ENCODE measurements around the gene SEMA4F.
A peak's percentile ranks its signal among the peaks of the same experiment; 100 is the strongest.

Gene SEMA4F

GRCh38 chr2:74707837-74708236 is 53.8 kb downstream of the SEMA4F start:
- no peak for DNase-seq (ENCODE audit: low read depth in 2 of 2)

DNA sequence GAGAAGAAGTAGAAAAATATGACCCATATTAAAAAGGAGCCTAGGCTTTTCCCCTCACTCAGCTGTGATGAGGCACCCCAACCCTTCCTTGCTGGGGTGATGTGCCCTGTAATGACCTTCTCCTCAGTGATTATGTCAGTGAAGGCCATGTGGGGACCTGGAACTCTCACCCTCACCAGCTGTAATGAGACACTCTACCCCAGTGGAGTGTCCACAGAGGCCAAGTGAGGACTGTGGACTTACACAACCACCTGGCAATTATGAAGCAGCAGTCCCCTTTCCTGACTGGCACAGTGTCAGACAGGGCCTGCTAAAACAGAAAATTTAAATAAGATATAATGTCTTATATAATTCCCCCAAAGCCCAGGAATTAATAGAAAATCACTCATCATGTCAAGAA is 54.2 kb downstream of the SEMA4F start:
- no peak for DNase-seq (ENCODE audit: low read depth in 2 of 2)

DNA sequence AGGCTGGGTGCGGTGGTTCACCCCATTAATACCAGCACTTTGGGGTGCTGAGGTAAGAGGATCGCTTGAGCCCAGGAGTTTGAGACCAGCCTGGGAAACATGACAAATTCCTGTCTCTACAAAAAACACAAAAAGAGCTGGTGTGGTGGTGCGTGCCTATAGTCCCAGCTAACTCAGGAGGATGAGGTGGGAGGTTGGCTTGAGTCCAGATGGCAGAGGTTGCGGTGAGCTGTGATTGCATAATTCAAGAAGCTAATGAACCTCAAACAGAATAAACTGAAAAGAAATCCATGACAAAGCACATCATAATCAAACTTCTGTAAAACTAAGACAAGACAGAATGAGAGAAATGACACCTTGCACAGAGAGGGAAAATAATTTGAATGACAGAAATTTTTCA is 54.8 kb downstream of the SEMA4F start:
- DNase-seq (ENCODE audit: low read depth in 2 of 2): no peak

- no peak for DNase-seq (ENCODE audit: low read depth in 2 of 2)
Measured at GRCh38 chr2:74712223-74713053, 58.4 kb downstream of the SEMA4F start.

- no peak for DNase-seq (ENCODE audit: low read depth in 2 of 2)
Measured at GRCh38 chr2:74714691-74715080, 60.6 kb downstream of the SEMA4F start.

GRCh38 chr2:74715081-74715791 is 61.2 kb downstream of the SEMA4F start:
- peak; percentile 59 to 63 for DNase-seq (ENCODE audit: low read depth in 2 of 2)

DNA sequence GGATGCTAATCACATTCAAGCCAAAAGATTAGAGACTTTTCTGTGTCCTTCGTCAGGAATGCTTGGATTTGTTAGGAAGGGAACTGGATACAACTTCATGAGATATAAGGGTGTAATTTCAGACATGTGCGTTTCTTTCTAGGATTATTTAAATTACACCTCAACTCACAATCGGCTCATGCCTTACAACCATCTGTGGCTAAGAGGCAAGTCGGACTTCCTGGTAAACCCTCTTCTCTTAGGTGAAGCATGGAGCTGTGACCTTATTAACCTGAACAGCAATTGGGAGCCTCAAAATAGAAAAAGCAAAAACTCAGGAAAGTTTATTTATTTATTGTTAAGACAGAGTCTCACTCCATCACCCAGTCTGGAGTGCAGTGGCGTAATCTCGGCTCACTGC is 61.8 kb downstream of the SEMA4F start:
- no peak for DNase-seq (ENCODE audit: low read depth in 2 of 2)

DNA sequence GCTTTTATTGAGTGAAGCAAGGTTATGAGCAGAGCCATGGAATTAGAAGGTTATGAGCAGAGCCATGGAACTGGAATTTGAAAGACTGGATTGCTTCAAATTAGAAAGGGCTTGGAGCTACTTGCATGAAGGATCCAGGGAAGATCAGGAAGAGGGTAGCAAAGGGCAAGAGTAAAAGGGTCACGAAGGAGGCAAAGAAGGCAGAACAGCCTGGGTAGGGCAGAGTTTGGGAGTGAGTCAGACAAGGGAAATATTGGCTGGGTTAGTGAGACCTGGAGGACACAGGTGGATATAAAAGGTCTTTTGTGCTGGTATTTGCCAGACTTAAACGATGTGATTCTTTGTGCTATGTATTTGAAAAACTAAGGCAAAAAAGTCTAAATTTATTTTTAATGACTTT is 65.0 kb downstream of the SEMA4F start:
- no peak for DNase-seq (ENCODE audit: low read depth in 2 of 2)

DNA sequence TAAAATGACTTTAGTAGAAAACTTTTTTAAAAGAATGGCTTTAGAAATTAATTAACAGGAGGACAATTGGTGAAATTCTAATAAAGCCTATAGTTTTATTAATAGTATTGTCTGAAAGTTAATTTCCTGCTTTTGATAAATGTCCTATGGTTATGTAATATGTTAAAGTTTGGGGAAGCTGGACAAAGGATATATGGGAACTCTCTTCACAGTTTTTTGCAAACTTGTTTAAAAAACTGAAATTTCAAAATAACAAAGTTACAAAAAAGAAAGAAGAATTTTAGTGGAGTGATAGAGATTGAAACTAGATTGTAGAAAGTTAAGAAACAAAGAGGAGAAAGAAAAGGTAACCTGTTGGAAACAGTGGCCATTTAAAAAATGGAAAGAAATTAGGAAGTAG is 67.3 kb downstream of the SEMA4F start:
- no peak for DNase-seq (ENCODE audit: low read depth in 2 of 2)

DNA sequence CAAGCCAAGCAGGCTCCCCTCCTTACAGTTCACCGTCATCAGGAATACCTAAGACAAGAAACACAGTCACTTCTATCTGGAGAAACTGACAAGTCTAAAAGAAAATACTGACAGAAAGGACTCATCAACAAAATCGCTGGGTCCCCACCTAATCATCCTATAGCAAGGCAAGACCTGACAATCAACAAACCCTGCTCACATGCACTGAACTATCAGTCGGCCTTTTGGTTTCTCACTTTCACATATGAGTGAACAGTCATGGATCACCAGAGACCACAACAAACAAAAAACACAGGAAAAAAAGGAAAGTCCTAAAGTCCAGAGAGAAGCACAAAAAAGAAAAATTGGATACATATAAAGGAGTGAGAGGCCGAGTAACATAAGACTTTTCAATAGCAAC is 70.4 kb downstream of the SEMA4F start:
- no peak for DNase-seq (ENCODE audit: low read depth in 2 of 2)

DNA sequence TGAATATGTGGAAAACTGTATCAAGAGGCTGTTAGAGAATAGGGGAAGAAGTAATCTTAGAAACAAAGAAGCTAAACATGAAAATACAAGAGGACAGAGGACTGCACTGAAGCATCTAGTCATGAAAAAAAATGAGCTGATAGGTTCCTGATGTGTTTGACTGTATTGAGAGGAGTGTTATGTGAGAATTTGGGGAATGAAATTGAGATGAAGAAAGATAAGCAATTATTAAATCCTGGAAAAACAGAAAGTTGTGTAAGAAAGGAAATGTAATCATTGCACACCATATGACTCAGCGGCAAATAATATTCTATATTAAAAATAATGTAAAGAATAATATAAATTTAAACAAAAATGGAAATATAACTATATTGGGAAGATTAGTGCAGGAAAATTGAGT is 71.2 kb downstream of the SEMA4F start:
- DNase-seq (ENCODE audit: low read depth in 2 of 2): no peak

- DNase-seq (ENCODE audit: low read depth in 2 of 2): no peak
Measured at GRCh38 chr2:74728842-74729241, 74.8 kb downstream of the SEMA4F start.

DNA sequence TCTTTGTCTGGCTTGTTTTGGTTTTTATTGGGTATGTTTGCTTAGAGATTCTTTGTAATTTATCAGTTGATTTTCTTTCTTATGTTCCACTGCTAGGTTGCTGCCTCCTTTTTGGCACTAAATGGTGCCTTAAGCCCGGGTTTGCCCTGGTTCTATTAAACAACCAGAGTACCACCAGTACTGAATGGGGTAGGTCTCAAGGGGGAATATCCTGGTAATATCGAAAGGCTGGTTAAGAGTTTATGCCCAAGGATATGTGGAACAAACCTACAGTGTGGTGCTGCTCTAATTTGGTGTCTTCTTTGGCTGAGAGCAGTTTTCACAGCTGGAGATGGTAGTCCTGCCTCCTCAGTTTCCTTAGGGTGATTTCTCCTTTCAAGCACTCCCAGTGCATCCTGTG is 76.5 kb downstream of the SEMA4F start:
- no peak for DNase-seq (ENCODE audit: low read depth in 2 of 2)

All from stimulated activated CD8-positive, alpha-beta memory T cell treated with anti-CD3 and anti-CD28 coated beads, Interleukin-7, amount 100 ng/mL, for 4 hours (primary cell).